Omental fat pad (tissue), 4 donors: Measurements from ENCODE around the gene BACH2. TPM values are rescaled to one million over a fixed set of nuclear protein-coding genes. Genes with fewer than 3 reads are reported as not detected.

Source experiments
- ATAC-seq: fragments of 150-250 bp; one replicate; pipeline ENCODE4 v1.9.1; 2016; ENCODE audit warnings: mild to moderate bottlenecking, moderate library complexity; ENCODE audit not compliant: low FRiP score
- DNase-seq: peaks from one replicate; pipeline ENCODE4 v3.0.0-alpha.2; 2019; ENCODE audit warnings: low spot score
- total RNA-seq, 4 donors: library from RNA; depleted of rRNA; stranded (reverse); fragments of >200 nt; gene quantifications; one replicate each; pipeline ENCODE4 v1.1.0, GENCODE V29; 2016
- TF ChIP-seq, protein P1 (sequence below), 3 donors: fragments of 450-650 bp; IDR thresholded peaks; one replicate each; pipeline ENCODE4 v1.5.1; 2016 to 2017; ENCODE audit warnings: antibody characterized with exemption in 3 of 3, mild to moderate bottlenecking in 3 of 3, moderate library complexity in 2 of 3

The BACH2 gene
- total RNA-seq, 4 donors from 2014 or later = 4.0 to 9.4 (median 7.0) TPM

DNA sequence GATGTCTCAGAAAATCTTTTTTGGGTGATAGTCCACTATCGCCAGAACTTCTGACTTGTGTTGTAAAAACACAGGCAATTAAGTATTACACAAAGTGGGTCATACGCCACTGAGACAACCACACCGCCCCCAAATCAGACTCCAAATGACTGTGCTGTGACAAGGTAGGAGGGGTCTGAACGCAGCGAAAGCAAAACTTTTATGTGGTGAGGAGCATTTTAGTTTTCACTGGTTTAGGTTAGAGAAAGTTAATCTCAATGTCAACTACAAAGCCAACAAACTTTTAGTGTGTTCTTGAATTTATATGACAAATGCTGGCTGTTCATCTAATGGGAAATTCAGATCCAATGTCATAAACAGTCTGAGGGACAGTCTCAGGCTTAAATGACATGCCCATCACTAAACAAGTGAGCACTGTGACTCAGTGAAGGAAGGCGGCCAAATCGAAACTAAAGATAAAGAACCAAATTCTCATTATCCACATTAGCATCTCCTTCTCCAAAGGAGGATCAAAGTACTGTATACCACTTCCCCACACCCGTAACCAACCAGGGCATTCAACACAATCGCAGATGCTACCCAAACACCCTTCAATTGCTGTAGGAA, 215.7 kb downstream of the BACH2 start:
- ATAC-seq = no peak
- TF ChIP-seq, protein P1, sequence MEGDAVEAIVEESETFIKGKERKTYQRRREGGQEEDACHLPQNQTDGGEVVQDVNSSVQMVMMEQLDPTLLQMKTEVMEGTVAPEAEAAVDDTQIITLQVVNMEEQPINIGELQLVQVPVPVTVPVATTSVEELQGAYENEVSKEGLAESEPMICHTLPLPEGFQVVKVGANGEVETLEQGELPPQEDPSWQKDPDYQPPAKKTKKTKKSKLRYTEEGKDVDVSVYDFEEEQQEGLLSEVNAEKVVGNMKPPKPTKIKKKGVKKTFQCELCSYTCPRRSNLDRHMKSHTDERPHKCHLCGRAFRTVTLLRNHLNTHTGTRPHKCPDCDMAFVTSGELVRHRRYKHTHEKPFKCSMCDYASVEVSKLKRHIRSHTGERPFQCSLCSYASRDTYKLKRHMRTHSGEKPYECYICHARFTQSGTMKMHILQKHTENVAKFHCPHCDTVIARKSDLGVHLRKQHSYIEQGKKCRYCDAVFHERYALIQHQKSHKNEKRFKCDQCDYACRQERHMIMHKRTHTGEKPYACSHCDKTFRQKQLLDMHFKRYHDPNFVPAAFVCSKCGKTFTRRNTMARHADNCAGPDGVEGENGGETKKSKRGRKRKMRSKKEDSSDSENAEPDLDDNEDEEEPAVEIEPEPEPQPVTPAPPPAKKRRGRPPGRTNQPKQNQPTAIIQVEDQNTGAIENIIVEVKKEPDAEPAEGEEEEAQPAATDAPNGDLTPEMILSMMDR (IDR thresholded peaks at IDR 0.05) = no peak
- DNase-seq = no peak

DNA sequence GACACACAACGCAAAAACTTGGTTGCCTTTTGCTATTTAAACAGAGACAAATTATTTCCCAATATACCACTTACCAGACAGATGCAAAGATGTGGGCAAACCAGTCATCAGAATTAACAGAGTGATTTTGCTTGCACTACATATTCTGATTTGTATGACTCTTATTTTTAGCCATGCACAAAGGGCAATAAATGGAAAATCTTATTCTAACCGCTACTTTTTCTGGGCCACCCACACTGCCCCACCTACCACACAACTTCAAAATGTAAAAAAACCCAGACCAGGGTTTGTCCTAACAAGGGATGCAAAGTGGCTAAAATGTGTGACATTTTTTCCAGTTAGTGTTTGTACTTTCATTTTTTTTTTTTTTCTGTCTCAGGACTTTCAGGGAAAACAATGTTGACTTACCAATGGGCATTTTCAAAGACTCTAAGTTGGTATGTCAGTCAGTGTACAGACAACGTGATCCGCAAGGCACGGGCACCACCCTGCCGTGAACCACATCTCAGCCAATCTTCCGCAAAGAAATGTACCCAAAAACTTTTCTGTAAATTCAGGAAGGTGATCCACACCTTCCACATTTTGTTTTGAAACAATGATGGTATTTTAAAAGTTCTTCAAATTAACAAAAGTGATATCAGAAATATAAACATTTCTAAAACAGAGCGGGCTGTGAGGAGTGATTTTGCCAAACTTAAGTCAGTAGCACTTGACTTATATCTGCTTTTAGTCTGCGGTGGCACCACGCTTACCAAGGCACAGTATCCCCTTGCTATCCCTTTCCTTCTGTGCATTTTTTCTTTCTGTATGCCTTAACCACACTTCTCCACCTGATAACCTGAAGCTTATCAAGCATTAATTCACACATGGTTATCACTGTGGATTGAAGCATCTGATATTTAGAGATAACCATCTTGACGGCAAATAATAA, 216.8 kb downstream of the BACH2 start:
- TF ChIP-seq, protein P1 (IDR thresholded peaks at IDR 0.05) = no peak
- ATAC-seq (no peak), DNase-seq (no peak)

DNA sequence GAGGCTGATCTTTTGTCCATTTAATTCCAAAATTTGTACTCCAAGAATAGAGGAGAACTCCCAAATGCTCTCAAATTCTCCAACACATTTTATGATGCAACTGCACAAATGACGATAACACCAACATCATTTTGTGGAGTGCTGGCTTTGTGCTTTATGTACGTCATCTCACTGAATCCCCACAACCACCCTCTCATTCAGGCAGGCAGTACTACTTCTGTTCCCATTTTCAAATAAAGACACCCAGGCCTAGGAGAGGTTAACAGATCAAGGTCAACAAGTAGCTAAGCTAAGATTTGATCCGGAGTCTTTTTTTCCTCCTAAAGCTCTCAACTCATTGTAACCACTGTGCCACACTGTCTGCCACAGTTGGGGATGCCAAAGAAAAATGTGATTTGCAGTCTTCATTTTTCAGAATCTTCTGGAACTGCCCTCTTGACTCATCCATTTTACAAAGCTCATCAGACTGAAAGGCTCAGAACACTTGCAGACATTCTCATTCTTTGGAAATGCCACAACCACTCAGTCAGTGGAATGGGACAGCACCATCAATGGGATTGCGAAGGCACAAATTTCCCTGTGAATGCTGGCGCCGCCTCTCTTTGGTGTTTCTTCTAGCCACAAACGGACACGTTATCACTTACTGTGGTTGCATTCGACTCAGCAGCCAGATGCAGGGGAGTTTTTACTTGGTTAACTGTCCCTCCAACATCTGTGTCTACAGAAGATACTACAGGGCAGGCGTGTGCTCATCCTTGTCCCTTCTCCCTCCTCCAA, 217.9 kb downstream of the BACH2 start:
- TF ChIP-seq, protein P1 (IDR thresholded peaks at IDR 0.05) = no peak
- ATAC-seq (no peak), DNase-seq (no peak)

DNA sequence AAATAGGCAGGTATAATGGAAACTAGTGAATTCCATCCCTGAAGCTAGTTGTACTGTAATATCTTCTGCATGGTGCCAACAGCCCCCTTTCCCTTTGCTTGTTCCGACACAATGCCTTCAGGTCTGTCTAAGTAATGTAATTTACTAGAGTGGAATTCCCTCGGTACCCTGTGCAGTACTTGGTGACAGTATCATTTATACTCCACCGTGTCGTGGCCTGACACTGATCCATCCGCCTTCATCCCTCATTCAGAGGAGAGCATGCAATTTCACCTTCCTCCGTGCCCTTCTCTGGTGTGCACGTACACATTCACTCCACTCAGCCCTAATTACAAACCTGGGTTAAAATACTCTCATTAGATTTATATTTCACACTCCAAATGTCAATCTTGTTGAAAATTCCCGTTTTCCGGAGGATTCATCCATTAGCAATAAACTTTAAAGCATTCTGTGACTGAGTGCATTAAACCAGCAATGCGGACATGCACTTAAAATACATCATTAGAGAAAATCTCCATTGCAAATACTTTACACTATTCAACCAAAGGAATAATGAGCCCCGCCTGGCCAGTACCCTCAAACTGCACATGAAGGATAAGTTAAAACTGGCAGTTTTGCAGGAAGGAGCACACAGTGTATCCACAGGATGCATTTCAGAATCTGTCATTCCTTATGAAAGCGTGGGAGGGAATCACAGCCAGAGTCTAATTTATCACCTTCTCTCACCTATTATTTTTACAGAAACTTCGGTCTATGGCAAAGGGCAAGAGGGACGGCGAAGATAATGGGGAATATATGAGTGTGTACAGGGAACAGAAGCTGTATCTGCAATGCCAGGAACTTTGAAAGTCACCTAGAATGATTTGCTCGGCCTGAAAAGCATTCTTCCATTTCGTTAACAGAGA, 219.9 kb downstream of the BACH2 start:
- DNase-seq = no peak
- TF ChIP-seq, protein P1 (IDR thresholded peaks at IDR 0.05) = no peak
- no peak for ATAC-seq

DNA sequence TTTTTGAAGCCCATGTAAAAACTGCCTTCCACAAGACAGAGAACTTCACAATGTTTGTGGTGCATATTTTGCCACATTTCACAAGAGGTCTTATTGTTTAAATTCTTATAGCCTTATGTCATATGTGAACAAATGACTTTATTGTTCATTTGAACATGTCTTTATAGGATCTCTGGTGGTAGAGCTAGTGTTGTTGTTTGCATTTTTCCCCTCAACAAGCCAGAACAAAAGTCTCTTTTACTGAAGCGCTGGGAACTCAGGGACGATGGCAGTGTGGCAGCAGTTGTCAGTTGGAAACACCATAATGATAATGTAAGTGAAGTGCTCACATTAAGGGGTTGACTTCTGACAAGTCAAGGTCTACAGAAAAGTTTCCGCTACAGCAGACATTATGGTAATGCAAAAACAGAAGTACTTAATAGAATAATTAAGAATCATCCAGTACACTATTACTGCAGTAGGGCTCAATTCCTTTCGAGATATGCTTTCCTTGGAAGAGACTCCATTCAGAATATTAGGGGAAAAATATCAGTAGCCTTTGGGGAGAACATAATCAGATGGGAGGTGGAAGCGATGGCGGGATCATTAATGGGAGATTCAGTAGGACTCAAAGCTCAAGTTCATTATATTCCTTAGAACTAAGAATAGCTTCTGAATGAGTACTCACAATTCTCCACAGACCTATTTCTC, 222.3 kb downstream of the BACH2 start:
- DNase-seq (no peak), ATAC-seq (no peak)
- TF ChIP-seq, protein P1 (IDR thresholded peaks at IDR 0.05) = no peak
